ENCODE measurements around the gene ASCC2.
A peak's percentile ranks its signal among the peaks of the same experiment; 100 is the strongest.
"Not testable (repeated sequence)": the region's sequence is repeated elsewhere in the genome, so short reads cannot be mapped to it uniquely, and the experiment has no call there.

Gene ASCC2

GRCh38 chr22:29782061-29782845, 55.8 kb downstream of the ASCC2 start:
- no peak for DNase-seq

GRCh38 chr22:29780748-29781676, 57.1 kb downstream of the ASCC2 start:
- no peak for DNase-seq

DNA sequence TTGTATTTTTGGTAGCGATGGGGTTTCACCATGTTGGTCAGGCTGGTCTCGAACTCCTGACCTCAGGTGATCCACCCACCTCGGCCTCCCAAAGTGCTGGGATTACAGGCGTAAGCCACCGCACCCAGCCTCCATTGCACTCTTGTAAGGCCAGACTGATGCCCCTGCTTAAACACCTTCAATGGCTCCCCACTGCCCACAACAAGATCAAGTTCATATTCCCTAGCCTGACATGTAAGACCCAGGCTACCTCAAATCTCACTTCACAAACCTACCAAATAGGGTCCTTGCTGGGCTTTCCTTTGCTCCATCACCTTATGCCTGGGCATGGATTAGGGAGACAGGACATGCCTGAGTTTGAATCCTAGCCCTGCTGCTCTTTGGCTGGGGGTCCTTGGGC, 57.9 kb downstream of the ASCC2 start:
- no peak for DNase-seq

DNA sequence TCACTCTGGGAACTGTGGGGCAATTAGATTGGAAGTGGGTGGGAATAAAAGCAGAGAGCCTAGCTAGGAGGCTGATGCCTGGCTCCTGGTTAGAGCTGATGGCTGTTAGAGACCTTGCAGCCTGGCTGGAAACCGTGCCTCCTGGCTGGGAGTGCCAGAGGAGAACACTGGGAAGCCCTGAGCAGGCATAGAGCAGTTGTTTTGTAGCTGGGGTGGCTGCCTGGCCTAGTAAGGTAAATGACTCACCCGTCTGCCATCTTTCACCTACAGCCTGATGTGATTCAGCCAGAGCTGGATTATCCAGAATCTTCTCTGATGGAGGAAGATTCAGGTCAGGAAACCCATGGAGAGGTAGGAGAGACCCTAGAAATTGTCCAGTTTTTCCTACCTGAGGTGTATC, 64.8 kb downstream of the ASCC2 start:
- no peak for DNase-seq

GRCh38 chr22:29772170-29772641, 65.9 kb downstream of the ASCC2 start:
- no peak for DNase-seq

DNA sequence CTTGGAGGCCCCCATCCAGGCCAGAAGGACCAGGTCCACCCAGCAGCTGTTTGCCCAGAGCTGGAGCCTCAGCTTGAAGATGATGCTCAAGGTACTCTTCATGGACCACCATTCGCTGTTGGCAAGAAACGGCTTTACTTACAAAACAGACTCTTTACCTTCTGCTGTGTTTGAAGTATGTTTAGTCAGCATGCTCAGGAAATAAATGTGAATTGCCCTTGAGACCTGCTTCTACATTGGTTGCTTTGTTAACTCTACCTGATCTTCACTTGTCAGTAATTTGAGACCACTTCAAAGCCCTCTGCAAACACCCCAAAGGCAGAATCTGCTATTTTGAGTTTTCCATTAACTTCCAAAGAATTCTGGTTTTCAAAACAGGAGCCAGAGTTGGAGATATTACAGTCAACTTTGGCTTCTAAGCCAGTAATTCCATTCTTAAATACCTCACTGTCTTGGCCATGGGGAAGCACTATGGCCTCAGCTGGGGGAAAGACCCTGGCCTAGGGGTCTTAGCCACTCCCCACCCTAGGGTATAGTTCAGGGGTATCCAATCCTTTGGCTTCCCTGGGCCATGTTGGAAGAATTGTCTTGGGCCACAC, 68.3 kb downstream of the ASCC2 start:
- DNase-seq: no peak

- no peak for DNase-seq
Observed at GRCh38 chr22:29768052-29768693, 69.9 kb downstream of the ASCC2 start.

DNA sequence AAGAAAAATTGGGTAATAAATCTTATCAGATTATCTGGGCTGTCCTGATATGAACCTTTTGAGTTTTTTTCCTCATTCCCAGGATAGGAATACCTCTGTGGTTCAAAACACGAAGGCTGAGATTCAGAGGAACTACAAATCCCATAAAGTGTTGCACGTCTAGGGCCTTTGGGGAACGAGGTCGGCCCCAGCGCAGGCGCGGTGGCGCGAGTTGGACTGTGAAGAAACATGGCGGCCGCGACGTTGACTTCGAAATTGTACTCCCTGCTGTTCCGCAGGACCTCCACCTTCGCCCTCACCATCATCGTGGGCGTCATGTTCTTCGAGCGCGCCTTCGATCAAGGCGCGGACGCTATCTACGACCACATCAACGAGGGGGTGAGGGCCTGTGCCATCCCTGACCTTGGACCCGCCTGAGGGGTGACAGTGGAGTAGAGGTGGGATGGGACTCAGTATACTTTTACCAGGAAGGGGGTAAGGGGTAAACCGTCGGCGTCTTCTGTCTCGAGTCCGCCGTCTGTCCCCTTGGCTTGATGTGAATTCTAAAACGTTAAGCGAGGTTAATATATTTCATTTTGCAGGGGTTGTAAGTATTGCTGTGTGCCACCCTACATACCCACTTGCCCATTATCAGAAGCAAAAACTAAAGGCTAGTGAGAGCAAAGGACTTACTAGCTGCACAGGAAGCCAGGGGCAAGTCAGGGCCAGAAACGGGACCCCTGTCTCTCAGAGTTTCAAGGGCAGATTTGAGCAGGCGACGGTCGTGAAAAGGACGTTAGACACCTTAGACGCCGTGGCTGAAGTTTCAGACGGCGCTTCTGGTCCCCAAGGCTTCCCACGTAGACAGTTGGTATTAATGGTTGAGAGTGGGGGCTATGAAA, 70.7 kb downstream of the ASCC2 start, which contains the start of gene UQCR10:
UQCR10 (plus strand) TSS at position 199 of the 881 bp plus-strand sequence; CDS start at position 229, 30 bp downstream.
- peak; percentile 98 for DNase-seq

GRCh38 chr22:29766632-29767170, 71.4 kb downstream of the ASCC2 start, which contains the start of gene ZMAT5:
Gene ZMAT5, minus strand, starts transcription at chr22:29767007. Its CDS starts 18,463 bp downstream, at chr22:29748544.
- peak; percentile 96 for DNase-seq

DNA sequence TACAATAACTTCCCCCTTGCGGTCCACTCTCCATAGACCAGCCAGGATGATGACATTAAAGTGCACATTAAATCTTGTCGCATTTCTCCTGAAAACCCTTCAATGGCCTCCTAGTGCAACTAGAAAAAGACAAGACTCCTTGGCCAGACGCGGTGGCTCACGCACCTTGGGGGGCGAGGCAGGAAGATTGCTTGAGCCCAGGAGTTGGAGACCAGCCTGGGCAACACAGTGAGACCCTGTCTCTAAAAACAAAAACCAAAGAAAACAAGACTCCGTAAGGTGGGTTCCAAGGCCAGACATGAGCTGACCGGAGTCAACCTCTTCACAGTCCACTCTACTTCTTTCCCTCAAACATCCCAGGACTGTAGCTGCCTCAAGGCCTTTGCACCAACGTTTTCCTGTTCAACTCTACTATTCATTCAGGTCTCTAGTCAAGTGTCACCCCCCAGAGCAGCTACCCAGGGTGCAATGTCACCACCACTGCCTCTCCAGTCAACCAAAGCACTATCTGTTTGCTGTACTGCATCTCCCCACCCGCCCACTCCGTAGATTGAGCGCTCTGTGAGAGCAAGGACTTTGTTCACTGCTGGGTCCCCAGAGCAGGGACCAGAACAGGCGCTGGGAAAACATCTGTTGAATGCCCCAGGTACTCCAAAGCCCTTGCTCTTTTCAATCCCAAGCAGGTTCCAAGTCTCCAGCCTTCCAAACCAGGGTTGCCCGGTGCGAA, 72.0 kb downstream of the ASCC2 start:
- DNase-seq: peak; percentile 69

GRCh38 chr22:29762263-29762662, 75.8 kb downstream of the ASCC2 start:
- DNase-seq: no peak

- no peak for DNase-seq
Observed at GRCh38 chr22:29758959-29759358, 79.1 kb downstream of the ASCC2 start.

- no peak for DNase-seq
Observed at GRCh38 chr22:29758068-29758622, 79.9 kb downstream of the ASCC2 start.

DNA sequence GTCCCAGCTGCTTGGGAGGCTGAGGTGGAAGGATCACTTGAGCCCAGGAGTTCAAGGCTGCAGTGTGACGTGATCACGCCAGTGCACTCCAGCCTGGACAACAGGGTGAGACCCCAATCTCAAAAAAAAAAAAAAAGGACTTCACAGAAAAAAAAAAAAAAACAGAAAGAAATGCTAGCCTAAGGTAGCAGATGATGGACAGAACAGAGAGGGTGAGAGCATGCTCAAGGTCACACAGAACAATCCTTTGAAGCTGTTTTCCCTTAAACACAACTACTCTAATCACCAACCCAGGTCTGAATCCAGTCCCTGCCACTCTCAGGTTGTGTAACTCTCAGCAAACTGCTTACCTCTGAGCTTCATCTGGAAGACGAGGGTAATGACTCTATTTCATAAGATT, 81.0 kb downstream of the ASCC2 start:
- no peak for DNase-seq

- no peak for DNase-seq
Observed at GRCh38 chr22:29756341-29756740, 81.7 kb downstream of the ASCC2 start.

DNA sequence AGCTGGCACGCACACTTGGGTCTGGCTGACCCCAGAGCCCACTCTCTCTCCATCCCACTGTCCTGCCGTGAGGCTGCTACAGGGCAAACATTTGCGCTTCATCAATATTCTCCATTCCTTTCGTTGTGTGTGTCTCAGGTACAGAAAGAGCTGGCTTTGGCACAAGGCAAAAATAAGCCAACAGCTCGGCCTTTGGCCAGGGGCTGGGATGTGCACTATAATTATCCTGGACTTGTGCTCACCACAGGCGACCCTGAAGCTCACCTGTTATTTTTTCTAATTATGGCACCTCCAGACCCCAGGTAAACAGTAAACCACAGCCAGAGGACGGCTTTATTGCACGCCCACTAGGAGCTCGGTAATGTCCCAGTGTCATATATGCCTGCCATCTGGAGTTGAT, 82.2 kb downstream of the ASCC2 start:
- DNase-seq: no peak

GRCh38 chr22:29754658-29755395, 83.2 kb downstream of the ASCC2 start:
- DNase-seq: not testable (repeated sequence)

GRCh38 chr22:29753808-29754657, 84.0 kb downstream of the ASCC2 start:
- no peak for DNase-seq

Data from activated effector memory CD4-positive, alpha-beta T cell treated with anti-CD3 and anti-CD28 coated beads, Interleukin-2, amount 50 U/mL, for 16 hours (primary cell).